IMR-90 (cell line): ENCODE measurements around the gene CACYBP. TPM values are rescaled to one million over a fixed set of nuclear protein-coding genes. Genes with fewer than 3 reads are reported as not detected.

Source experiments
- RAD21 ChIP-seq: IDR thresholded peaks from 2 replicates; pipeline ENCODE4 v1.6.1; 2012; ENCODE audit warnings: low read length, improper control_type of control experiment
- RCOR1 ChIP-seq: IDR thresholded peaks from 2 replicates; pipeline ENCODE4 v1.6.1; 2012; ENCODE audit warnings: mild to moderate bottlenecking, low read length, improper control_type of control experiment; ENCODE audit not compliant: insufficient replicate concordance
- polyA plus RNA-seq, 3 experiments: library from polyadenylated mRNA; depleted of rRNA; stranded (reverse); fragments of >200 nt; gene quantifications; 2 replicates each; pipeline ENCODE4 v1.2.3, GENCODE V29; 2012; ENCODE audit warnings: low replicate concordance in 1 of 3
- total RNA-seq: library from RNA; depleted of rRNA; stranded (reverse); fragments of >200 nt; gene quantifications from 2 replicates; pipeline ENCODE4 v1.2.3, GENCODE V29; 2012
- TF ChIP-seq, protein P1 (sequence below): conservative IDR thresholded peaks from 2 replicates; pipeline ENCODE4 v1.5.1; 2012; ENCODE audit warnings: mild to moderate bottlenecking, low read depth, low read length, improper control_type of control experiment

The CACYBP gene
- total and polyA plus RNA-seq, 2 of the 4 experiments (the other 2 are of a cell fraction), result 61.8 to 62.8 TPM

- TF ChIP-seq, protein P1, sequence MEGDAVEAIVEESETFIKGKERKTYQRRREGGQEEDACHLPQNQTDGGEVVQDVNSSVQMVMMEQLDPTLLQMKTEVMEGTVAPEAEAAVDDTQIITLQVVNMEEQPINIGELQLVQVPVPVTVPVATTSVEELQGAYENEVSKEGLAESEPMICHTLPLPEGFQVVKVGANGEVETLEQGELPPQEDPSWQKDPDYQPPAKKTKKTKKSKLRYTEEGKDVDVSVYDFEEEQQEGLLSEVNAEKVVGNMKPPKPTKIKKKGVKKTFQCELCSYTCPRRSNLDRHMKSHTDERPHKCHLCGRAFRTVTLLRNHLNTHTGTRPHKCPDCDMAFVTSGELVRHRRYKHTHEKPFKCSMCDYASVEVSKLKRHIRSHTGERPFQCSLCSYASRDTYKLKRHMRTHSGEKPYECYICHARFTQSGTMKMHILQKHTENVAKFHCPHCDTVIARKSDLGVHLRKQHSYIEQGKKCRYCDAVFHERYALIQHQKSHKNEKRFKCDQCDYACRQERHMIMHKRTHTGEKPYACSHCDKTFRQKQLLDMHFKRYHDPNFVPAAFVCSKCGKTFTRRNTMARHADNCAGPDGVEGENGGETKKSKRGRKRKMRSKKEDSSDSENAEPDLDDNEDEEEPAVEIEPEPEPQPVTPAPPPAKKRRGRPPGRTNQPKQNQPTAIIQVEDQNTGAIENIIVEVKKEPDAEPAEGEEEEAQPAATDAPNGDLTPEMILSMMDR, result no peak
- TF ChIP-seq RAD21 (no peak), RCOR1 (no peak)
These were observed 371 bp upstream of the CACYBP start (continued) for GRCh38 chr1:174999216-174999935.
